HG03097 (cell line): ENCODE measurements around the gene RBMX2.
A peak's percentile ranks its signal among the peaks of the same experiment; 100 is the strongest.
"Not testable (repeated sequence)": the region's sequence is repeated elsewhere in the genome, so short reads cannot be mapped to it uniquely, and the experiment has no call there.

ENCODE experiments used
- ATAC-seq: cut with Tn5 transposase; IDR thresholded peaks from one replicate; pipeline ENCODE4 v1.9.1; 2021; ENCODE audit not compliant: unreplicated experiment, low FRiP score

RBMX2 gene, protein sequence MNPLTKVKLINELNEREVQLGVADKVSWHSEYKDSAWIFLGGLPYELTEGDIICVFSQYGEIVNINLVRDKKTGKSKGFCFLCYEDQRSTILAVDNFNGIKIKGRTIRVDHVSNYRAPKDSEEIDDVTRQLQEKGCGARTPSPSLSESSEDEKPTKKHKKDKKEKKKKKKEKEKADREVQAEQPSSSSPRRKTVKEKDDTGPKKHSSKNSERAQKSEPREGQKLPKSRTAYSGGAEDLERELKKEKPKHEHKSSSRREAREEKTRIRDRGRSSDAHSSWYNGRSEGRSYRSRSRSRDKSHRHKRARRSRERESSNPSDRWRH

DNA sequence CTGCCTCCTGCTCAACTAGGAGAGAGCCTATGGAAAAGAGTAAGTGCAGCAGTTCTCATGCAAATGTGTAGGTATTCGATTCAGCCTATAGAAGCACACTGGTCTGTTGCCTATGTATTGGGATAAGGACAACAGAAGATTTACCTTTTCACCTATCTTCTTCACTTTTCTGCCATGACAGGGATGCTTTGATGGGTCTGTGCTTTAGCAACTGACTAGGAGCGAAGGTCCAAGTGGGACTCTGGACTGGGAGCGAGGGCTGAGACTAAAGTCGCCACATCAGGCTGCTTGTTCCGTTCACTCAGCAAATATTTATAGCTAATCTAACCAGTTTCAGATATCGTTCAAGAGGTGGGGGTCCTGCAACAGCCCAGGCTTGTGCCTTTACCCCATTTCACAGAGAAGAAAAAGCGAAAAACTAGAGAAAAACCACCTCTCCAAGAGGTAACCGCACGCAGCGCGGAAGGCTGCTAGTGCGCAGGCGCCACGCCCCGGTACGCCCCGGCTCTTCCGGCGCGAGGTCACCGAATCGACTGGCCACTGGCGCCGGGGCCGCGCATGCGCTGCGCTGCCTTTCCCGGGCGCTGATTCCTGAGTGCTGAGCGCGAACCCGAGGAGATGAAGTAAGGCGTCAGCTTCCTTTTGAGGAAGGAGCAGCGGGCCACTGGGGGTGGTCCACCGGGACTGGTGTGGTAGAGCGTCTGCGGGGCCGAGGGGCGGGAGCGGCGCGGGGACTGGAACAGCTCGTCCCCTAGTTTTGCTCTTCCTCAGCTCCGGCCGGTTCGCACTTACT, at the start of gene RBMX2:
RBMX2 (plus strand) TSS at position 573 of the 793 bp plus-strand sequence; CDS start at position 619, 46 bp downstream.
- peak; percentile 89 for ATAC-seq

DNA sequence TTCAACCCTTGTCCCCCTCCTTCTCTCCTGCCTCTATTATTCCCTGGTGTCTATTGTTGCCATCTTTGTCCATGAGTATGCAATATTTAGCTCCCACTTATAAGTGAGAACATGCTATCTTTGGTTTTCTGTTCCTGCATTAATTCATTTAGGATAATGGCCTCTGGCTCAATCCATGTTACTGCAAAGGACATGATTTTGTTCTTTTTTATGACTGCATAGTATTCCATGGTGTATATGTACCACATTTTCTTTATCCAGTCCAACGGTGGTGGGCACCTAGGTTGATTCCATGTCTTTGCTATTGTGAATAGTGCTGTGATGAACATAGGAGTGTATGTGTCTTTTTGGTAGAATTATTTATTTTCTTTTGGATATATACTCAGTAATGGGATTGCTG, 49.7 kb upstream of the RBMX2 start:
- not testable (repeated sequence) for ATAC-seq

DNA sequence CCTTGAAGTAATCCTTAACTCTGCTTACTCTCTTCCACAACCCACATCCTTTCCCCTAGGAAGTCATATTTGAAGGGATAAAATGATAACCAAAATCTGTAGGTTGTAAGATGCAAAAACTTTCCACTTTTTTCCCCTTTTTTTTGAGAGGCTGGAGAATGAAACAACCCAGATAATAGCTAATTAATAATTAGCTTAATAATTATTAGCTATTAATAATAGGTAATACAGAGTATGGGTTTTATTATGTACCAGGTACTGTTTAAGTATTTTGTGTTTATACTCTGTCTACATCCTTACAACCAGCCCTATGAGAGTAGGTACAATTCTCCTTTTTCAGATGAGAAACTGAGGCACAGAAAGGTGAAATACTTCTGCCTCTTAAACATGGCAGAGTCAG, 25.7 kb upstream of the RBMX2 start:
- ATAC-seq, result no peak

DNA sequence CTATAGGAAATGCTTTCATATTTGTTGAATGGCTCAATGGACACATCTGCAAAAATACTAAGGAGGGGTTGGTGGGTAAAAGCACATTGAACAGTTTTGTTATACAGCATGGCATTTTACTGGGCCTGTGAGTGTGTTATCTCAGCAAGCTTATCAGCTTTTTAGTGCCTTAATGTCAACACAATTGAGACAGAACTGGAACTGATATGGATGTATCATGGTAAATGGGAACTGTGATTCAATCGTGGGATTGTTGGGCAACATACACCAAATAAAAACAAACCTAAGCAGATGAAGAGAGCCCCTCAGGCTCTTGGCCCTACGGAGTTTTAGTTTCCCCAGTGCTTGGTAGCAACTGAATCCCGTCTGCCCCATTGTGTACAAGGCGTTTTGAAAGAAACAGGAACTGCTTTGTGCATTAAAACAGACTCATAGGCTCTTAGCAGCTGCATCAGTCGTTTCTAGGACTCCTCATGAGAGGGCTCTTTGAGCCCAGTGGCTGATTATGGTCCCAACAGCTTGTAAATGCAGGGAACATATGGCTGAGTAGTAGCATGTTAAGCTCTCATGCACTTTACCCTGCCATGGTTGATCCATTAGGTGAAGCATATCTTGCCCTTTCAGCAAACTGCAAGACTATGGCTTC, 23.6 kb upstream of the RBMX2 start:
- no peak for ATAC-seq

DNA sequence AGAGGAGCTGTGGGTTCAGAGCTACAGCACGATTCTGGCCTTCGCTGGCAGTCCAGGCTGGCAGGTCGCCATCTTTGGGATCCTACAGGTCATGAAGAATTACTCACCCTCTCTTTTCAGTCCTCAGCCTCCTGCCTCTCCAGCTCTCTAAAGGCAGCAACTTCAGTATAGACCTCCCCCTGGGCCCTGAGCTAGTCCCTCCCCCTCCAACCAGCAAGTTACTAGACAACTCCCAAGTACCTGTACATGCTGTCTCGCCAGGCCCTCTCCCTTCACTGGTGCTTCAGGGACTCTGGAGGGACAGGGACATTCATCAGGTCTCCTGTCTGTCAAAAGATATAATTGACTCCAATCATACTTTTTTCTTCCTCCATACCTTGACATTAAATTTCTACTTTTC, 16.3 kb upstream of the RBMX2 start, which contains the start of gene GPR119:
GPR119 (minus strand) TSS at position 155 of the 400 bp plus-strand sequence. CDS start 227 bp downstream, outside the sequence.
- no peak for ATAC-seq

DNA sequence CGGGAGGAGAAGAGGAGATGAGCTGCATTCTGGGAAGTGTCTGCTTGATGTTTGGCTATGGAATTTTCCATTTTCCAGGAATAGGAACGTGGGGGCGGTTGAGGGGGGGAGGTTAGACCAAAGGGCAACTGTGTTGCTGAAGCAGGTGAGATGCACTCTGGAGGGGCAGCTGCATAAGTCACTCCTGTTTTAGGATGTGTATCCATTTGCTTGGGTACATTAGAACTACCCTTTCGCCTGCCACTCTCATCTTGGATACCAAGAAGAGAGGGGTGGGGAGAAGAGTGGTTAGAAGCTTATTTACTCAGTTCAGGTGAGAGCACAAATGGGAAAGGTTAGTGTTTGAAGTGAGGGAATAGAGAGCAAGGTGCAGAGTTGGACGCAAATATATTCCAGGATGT, 15.4 kb upstream of the RBMX2 start:
- no peak for ATAC-seq

DNA sequence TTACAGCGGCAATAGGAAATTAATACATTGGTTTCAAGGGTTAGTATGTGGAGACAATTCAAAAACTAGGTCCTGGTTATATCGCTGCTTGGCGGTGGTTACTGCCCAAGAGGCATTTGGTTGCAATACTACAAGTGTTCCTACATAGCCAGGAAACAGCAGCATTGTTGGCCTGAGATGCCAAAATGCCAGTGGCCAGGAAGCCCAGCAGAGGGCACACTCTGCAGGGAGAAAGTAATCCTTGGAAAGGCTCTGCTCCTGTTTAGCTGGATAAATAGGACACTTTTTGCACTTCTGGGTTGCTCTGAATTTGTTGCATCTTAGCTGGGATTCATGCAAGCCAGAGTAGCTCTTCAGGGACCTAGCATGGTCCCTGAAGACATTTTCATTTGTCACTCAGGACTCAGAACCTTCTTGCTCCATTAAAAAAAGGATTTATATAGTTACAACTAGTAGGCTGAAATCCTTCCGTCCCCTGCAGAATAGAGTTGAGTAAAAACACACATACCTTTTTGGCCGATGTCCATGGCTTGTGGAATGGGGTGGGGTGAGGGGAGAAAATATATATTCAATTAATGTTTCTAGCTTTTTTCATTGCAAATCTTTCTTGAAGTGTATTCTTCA, 8.2 kb upstream of the RBMX2 start:
- ATAC-seq, result no peak

DNA sequence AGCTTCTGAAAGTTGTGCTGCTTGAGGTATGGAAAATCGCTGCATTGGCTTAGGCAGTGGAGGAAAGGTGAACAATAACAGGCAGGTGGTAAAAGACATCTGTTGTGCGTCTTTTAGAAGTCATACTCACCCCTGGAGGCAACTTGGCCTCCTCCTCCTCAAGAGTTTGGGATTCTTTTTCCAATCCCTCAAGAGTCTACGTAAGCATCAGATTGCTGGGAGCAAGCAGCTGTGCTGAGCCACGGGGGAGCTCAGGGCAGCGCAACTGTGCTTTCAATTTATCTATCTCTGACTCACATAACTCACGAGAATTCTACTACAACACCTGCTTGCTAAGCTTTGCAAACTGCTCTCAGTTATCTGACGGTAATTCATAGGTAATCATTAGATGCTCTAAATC, 6.4 kb upstream of the RBMX2 start:
- ATAC-seq, result no peak

DNA sequence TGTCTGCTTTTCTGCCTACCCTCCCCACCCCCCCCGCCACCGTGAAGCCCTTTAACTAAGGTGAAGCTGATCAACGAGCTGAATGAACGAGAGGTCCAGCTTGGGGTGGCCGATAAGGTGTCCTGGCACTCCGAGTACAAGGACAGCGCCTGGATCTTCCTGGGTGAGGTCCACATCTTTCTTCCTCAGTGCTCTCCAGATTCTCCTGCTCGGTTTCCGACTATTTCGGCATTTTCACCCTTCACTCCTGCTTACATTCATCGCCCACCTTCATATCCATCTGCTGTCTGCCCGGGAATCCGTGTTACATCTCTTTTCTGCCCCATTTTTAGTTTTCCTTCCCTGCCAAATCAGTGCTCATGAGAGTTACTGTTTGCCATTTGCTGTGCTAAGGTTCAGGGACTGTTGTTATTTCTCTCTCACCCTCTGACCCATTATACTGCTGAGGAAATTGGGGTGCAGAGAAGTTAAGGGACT, 459 bp downstream of the RBMX2 start:
- ATAC-seq, result no peak

DNA sequence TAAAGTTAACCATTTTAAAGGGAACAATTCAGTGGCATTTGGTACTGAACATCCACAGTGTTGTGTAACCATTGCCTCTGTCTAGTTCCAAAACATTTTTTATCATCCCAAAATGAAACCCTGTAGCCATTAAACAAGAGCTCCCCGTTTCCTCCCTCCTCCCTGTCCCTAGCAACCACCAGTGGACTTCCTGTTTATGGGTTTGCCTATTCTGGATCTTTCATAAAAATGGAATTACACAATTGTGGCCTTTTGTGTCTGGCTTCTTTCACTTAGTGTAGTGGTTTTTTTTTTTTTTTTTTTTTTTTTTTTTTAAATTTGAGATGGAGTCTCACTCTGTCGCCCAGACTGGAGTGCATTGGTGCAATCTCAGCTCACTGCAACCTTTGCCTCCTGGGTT, 11.6 kb downstream of the RBMX2 start:
- no peak for ATAC-seq

DNA sequence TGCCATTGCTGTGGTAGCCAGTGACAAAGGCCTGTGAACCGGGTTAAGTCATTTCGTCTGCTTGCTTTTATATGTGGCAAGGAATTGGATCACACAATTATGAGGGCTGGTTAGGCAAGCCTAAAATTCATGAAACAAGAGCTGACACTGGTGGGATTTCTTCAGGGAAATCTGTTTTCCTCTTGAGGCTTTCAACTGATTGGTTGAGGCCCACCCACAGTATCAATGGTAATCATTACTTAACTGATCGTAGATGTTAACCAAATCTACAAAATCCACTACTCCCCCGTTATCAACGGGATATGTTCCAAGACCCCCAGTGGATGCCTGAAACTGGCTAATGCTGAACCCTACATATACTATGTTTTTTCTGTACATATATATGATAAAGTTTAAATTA, 13.0 kb downstream of the RBMX2 start:
- ATAC-seq, result no peak

DNA sequence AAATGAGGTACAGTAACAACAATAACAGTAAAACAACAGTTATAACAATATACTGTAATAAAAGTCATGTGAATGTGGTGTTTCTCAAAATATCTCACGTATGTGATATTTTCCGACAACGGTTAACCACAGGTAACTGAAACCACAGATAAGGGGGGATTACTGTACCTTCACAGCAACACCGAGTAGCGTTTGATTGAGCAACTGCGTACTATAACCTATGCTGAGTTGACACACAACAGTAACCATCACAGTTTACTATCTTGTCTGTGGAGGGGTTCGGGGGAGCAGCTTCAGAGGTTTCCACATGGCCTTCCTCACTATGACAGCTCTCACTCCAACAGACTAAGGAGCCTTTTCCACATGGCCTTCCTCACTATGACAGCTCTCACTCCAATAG, 13.4 kb downstream of the RBMX2 start:
- no peak for ATAC-seq

DNA sequence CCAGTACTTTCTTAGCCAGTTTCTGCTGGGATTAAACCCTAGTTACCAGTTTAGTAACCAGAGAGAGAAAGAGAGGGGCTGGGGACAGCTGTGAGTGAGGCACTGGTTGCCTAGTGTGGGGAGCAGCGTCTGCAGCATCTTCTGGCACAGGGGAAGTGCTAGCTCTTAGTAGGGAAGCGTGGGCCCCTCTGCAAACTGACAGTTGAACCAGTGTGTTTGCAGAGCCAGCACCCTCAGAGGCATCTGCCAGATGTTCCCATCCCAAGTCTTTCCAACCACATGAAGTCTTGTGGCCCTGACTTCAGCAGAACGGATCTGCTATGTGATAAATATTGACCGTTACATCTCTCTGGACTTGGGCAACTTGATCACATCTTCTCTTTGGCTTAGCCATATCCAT, 15.0 kb downstream of the RBMX2 start:
- ATAC-seq, result no peak

DNA sequence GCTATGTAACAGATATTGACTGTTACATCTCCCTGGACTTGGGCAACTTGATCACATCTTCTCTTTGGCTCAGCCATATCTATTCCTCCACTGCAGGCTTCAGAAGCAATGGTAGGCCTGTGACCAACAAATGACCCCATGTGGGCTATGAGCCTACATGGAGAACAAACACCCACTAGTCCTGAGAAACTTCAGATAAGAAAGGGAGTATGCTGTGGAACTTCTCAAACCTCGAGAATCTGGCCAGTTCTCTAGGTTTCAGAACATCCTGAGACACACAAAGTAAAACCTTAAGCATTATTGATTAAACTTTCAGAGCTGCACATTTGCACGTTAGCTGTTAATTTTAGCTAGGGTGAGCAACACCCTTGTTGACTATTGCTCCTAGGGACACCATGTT, 16.3 kb downstream of the RBMX2 start:
- no peak for ATAC-seq

DNA sequence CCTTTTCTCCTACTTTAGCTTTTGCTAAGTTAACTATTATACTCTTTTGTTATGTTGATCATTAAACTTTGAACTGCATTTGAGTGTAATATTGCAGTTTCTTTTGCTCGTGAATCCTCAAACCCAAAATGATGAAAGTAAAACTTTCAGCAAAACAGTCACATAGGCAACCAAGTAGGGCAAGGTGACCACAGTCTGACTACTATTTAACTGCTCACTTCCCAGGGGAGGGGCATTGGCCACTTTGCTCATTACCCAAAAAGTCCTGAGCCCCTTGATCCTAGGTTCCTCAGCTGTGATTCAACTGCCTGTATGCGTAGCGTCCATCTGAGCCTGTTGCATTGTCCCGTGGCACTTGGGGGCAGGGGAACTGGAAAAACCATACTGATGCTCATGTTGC, 17.0 kb downstream of the RBMX2 start:
- ATAC-seq, result no peak

DNA sequence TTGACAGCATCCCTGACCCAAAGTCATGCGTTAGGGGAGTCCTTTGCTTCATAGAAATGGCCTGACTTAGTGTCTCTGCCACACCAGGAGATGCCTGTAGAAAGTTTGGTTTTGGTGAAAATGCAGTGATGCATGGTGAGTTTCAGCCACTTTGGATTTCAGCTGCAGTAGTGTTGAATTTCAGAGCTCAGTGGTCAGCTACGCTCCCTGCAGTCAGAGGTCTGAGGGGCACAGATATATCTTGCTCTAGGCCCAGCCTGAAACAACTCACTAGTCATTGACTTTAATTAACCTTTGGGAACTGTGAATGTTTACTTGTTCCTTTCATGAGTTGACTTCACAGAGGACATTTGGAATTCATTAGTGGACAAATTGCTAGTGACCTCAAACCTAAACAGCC, 17.5 kb downstream of the RBMX2 start:
- ATAC-seq, result peak; percentile 46

DNA sequence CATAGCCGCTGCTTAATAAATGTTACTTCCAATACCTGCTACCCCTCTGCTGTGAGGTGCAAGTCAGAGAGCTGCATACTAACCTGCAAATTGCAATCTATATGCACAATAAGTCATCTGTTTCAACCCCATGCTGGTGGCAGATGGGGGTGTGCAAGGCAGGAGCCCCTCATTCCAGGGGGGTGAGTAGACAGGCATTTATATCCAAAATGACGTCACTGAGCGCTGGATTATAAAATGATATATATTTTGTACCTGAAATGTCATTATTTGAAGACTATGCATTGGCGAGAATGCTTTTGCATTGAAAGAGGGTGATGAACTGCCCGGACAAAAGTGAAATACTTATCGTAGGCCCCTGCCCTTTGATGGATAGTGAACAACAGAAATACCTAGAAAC, 24.7 kb downstream of the RBMX2 start:
- no peak for ATAC-seq

DNA sequence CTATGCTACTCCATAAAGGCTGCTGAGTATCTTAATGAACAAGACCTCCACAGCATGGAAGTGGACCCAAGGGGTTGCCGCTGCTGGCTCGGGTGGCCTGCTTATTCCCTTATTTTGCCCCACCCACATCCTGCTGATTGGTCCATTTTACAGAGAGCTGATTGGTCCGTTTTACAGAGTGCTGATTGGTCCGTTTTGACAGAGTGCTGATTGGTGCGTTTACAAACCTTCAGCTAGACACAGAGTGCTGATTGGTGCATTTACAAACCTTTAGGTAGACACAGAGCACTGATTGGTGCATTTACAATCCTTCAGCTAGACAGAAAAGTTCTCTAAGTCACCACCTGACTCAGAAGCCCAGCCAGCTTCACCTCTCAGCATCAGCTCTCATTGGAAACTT, 27.4 kb downstream of the RBMX2 start:
- ATAC-seq, result not testable (repeated sequence)

DNA sequence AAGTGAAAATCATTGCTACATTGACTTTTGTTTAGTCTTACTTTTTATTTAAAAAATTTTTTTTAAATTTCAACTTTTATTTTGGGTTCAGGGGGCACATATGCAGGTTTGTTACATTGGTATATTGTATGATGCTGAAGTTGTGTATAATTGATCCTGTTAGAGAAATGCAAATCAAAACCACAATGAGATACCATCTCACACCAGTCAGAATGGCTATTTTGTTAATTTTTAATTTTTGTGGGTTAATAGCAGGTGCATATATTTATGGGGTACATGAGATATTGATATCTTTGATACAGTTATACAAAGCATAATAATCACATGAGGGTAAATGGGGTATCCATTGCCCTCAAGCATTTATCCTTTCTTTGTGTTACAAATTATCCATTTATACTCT, 34.1 kb downstream of the RBMX2 start:
- ATAC-seq, result no peak

DNA sequence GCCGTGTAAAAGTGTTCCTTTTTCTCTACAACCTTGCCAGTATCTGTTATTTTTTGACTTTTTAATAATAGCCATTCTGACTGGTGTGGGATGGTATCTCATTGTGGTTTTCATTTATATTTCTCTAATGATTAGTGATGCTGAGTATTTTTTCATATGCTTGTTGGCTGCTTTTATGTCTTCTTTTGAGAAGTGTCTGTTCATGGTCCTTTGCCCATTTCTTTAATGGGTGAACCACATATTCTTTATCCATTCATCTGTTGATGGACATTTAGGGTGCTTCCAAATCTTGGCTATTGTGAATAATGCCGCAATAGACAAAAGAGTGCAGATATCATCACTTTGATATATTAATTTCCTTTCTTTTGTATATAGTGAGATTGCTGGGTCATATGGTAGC, 36.2 kb downstream of the RBMX2 start:
- not testable (repeated sequence) for ATAC-seq

DNA sequence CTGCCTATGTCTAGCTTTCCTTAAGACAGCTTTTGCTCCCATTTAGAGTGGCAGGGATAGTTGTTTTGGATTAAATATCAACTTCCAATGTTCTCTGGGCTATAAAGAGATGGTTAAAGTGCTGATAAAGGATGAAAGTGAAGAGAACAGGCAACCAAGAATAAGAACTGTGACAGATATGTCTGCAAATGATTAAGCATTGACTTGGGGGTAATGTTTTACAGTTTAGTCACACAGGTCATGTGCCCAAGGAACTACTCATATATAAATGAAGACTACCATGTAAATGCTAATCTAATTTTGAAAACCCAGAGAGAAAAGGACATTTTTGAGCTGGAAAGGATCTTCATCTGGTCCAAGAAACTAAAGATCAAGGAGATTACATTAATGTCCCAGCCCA, 42.1 kb downstream of the RBMX2 start:
- no peak for ATAC-seq
